ENCODE results near the gene SWI5. TPM values are rescaled to one million over a fixed set of nuclear protein-coding genes. Genes with fewer than 3 reads are reported as not detected.

The SWI5 gene
- polyA plus RNA-seq, 3 donors = 14.4 to 18.0 (median 16.2) TPM

GRCh38 chr9:128321343-128321742 is 45.3 kb downstream of the SWI5 start:
- H3K4me1 ChIP-seq (ENCODE audit: control insufficient read depth in 1 of 2, insufficient read depth in 2 of 2, low read length in 2 of 2) = peaks cover 20 to 23% of the 10 kb centered on the region in 2 donors
- Mint-ChIP-seq H3K27me3 (ENCODE audit: low read depth in 3 of 3) (peaks cover 0 to 3% (median 0%) of the 10 kb centered on the region in 3 donors), H3K36me3 (peaks cover 24 to 25% of the 10 kb centered on the region in 2 donors), H3K4me3 (no peak overlapping the region), H3K27ac (no peak overlapping the region), H3K9me3 (no peaks in the 10 kb centered on the region), H3K4me1 (peaks cover 14% of the 10 kb centered on the region)
- 100% methylated on average over 1 of the region's 7 CpGs for WGBS (ENCODE audit: insufficient coverage)
- H2AFZ ChIP-seq (ENCODE audit: insufficient read depth, low read depth, low read length, poor library complexity, severe bottlenecking) = peak overlapping the region; percentile 98
- DNase-seq = no peak
- H3K9me3 ChIP-seq (replicated peaks in 1 of 2; ENCODE audit: control insufficient read depth in 1 of 2, insufficient read depth in 1 of 2, low read length in 2 of 2) = no peaks in the 10 kb centered on the region
- H3K27me3 ChIP-seq (ENCODE audit: control insufficient read depth in 2 of 2, insufficient read depth in 2 of 2, low read length in 2 of 2) = no peaks in the 10 kb centered on the region
- peaks cover 30% of the 10 kb centered on the region for H3K79me2 ChIP-seq (ENCODE audit: insufficient read depth, low read length)
- no peaks in the 10 kb centered on the region for H4K20me1 ChIP-seq (ENCODE audit: insufficient read depth, low read length)
- peak overlapping the region; percentile 98 for H3K4me2 ChIP-seq (replicated peaks; ENCODE audit: extremely low read depth, low read length, poor library complexity, severe bottlenecking)
- no peak overlapping the region for H3K9ac ChIP-seq (ENCODE audit: insufficient read depth, low read length, poor library complexity, severe bottlenecking)
- no peak for TF ChIP-seq CTCF (IDR thresholded peaks at IDR 0.05)
- intact Hi-C loops (cut with micrococcal nuclease) = loop anchor here (5.0 to 10.0 kb wide), 3 partner anchors 44 to 136 kb away; partner anchors contain the start of genes GOLGA2 (in 2 of the 2), SWI5 (in 2 of the 2), ODF2 (in 1 of the 2) and URM1 (in 1 of the 2)
- H3K27ac ChIP-seq (ENCODE audit: low read depth in 1 of 2, low read length in 2 of 2) = no peak overlapping the region
- H3K36me3 ChIP-seq (replicated peaks in 1 of 2; ENCODE audit: control insufficient read depth in 1 of 2, insufficient read depth in 2 of 2, low read length in 2 of 2) = peaks cover 21 to 27% of the 10 kb centered on the region in 2 donors
- H3K4me3 ChIP-seq (replicated peaks in 1 of 3; ENCODE audit: low read depth in 2 of 3, low read length in 3 of 3) = peak overlapping the region in 1 of 3 experiments; percentile 96

GRCh38 chr9:128321879-128322403 is 45.9 kb downstream of the SWI5 start:
- H3K4me3 ChIP-seq (replicated peaks in 1 of 3; ENCODE audit: low read depth in 2 of 3, low read length in 3 of 3) = peak overlapping the region; percentile 58 to 96 (median 76)
- TF ChIP-seq CTCF (IDR thresholded peaks at IDR 0.05) = no peak
- no peaks in the 10 kb centered on the region for H3K27me3 ChIP-seq (ENCODE audit: control insufficient read depth in 2 of 2, insufficient read depth in 2 of 2, low read length in 2 of 2)
- intact Hi-C loops (cut with micrococcal nuclease) = loop anchor here (2.0 to 10.0 kb wide), 5 partner anchors 19 to 135 kb away; partner anchors contain the start of genes GOLGA2 (in 2 of the 2), SWI5 (in 2 of the 2), URM1 (in 2 of the 2) and ODF2 (in 1 of the 2)
- no peaks in the 10 kb centered on the region for H3K9me3 ChIP-seq (replicated peaks in 1 of 2; ENCODE audit: control insufficient read depth in 1 of 2, insufficient read depth in 1 of 2, low read length in 2 of 2)
- H4K20me1 ChIP-seq (ENCODE audit: insufficient read depth, low read length) = no peaks in the 10 kb centered on the region
- peaks cover 30% of the 10 kb centered on the region for H3K79me2 ChIP-seq (ENCODE audit: insufficient read depth, low read length)
- no peak for DNase-seq
- Mint-ChIP-seq H3K4me3 (peak overlapping the region; percentile 90 to 95), H3K27ac (peak overlapping the region; percentile 95 to 99 (median 97)), H3K9me3 (no peaks in the 10 kb centered on the region), H3K27me3 (ENCODE audit: low read depth in 3 of 3) (peaks cover 0 to 3% (median 0%) of the 10 kb centered on the region in 3 donors), H3K4me1 (peaks cover 14% of the 10 kb centered on the region), H3K36me3 (peaks cover 19 to 22% of the 10 kb centered on the region in 2 donors)
- H3K9ac ChIP-seq (ENCODE audit: insufficient read depth, low read length, poor library complexity, severe bottlenecking) = peak overlapping the region; percentile 71
- H3K27ac ChIP-seq (ENCODE audit: low read depth in 1 of 2, low read length in 2 of 2) = peak overlapping the region in 1 of 2 donors; percentile 86
- 3% methylated on average over 21 of the region's 21 CpGs for WGBS (ENCODE audit: insufficient coverage)
- peak overlapping the region; percentile 98 for H2AFZ ChIP-seq (ENCODE audit: insufficient read depth, low read depth, low read length, poor library complexity, severe bottlenecking)
- H3K4me1 ChIP-seq (ENCODE audit: control insufficient read depth in 1 of 2, insufficient read depth in 2 of 2, low read length in 2 of 2) = peaks cover 20 to 23% of the 10 kb centered on the region in 2 donors
- peak overlapping the region; percentile 98 for H3K4me2 ChIP-seq (replicated peaks; ENCODE audit: extremely low read depth, low read length, poor library complexity, severe bottlenecking)
- H3K36me3 ChIP-seq (replicated peaks in 1 of 2; ENCODE audit: control insufficient read depth in 1 of 2, insufficient read depth in 2 of 2, low read length in 2 of 2) = peaks cover 15 to 21% of the 10 kb centered on the region in 2 donors

All from CD14-positive monocyte (primary cell).